H9 (cell line): ENCODE data around the gene KLHL7. TPM values are rescaled to one million over a fixed set of nuclear protein-coding genes. Genes with fewer than 3 reads are reported as not detected.

Experiments
- DNase-seq: peaks from one replicate; pipeline ENCODE4 v3.0.0-alpha.2; 2017
- H2AFZ ChIP-seq: one replicate; pipeline ENCODE4 v1.6.1; 2013; ENCODE audit warnings: mild to moderate bottlenecking, low read length, control low read depth, moderate library complexity
- H2AK5ac ChIP-seq: 2 replicates; pipeline ENCODE4 v1.6.1; 2013; ENCODE audit warnings: low read length, control low read depth, mixed read lengths; ENCODE audit not compliant: insufficient read length
- H2BK120ac ChIP-seq: one replicate; pipeline ENCODE4 v1.6.1; 2013; ENCODE audit warnings: low read depth, mild to moderate bottlenecking, low read length, control low read depth, inconsistent platforms; ENCODE audit not compliant: poor library complexity, severe bottlenecking
- H2BK12ac ChIP-seq: 2 replicates; pipeline ENCODE4 v1.6.1; 2013; ENCODE audit warnings: low read length, control low read depth, mixed read lengths, low read depth; ENCODE audit not compliant: insufficient read length
- H2BK15ac ChIP-seq: 2 replicates; pipeline ENCODE4 v1.6.1; 2013; ENCODE audit warnings: low read depth, low read length, control low read depth
- H2BK20ac ChIP-seq: one replicate; pipeline ENCODE4 v1.6.1; 2013; ENCODE audit warnings: low read depth, mild to moderate bottlenecking, low read length, control low read depth, inconsistent platforms; ENCODE audit not compliant: poor library complexity, severe bottlenecking
- H2BK5ac ChIP-seq: 2 replicates; pipeline ENCODE4 v1.6.1; 2013; ENCODE audit warnings: low read length, control low read depth, mixed read lengths; ENCODE audit not compliant: insufficient read length
- H3K14ac ChIP-seq: 2 replicates; pipeline ENCODE4 v1.6.1; 2013; ENCODE audit warnings: low read length, control low read depth; ENCODE audit not compliant: insufficient read depth
- H3K18ac ChIP-seq: 2 replicates; pipeline ENCODE4 v1.6.1; 2013; ENCODE audit warnings: low read depth, mild to moderate bottlenecking, mixed read lengths, low read length, control low read depth; ENCODE audit not compliant: insufficient read length
- H3K23ac ChIP-seq: 2 replicates; pipeline ENCODE4 v1.6.1; 2013; ENCODE audit warnings: low read length, control low read depth, mixed read lengths, low read depth; ENCODE audit not compliant: insufficient read length
- H3K23me2 ChIP-seq: 2 replicates; pipeline ENCODE4 v1.6.1; 2013; ENCODE audit warnings: low read depth, mild to moderate bottlenecking, mixed read lengths, low read length, control low read depth; ENCODE audit not compliant: insufficient read length, poor library complexity, severe bottlenecking
- H3K27ac ChIP-seq: 2 replicates; pipeline ENCODE4 v1.5.1; 2013; ENCODE audit warnings: low read length, control low read depth, mixed read lengths, low read depth; ENCODE audit not compliant: insufficient read length
- H3K27me3 ChIP-seq: 2 replicates; pipeline ENCODE4 v1.6.1; 2013; ENCODE audit warnings: low read length, control low read depth, inconsistent platforms; ENCODE audit not compliant: insufficient read depth
- H3K4ac ChIP-seq: 2 replicates; pipeline ENCODE4 v1.6.1; 2013; ENCODE audit warnings: low read depth, mild to moderate bottlenecking, control low read depth, inconsistent platforms, low read length, moderate library complexity
- H3K4me1 ChIP-seq: 2 replicates; pipeline ENCODE4 v1.6.1; 2013; ENCODE audit warnings: low read length, control low read depth, inconsistent platforms; ENCODE audit not compliant: insufficient read depth
- H3K4me2 ChIP-seq: 2 replicates; pipeline ENCODE4 v1.6.1; 2013; ENCODE audit warnings: low read length, control low read depth, mixed read lengths; ENCODE audit not compliant: insufficient read length, insufficient read depth
- H3K56ac ChIP-seq: 2 replicates; pipeline ENCODE4 v1.6.1; 2013; ENCODE audit warnings: low read depth, mild to moderate bottlenecking, mixed read lengths, low read length, control low read depth; ENCODE audit not compliant: insufficient read length
- H3K79me1 ChIP-seq: 2 replicates; pipeline ENCODE4 v1.6.1; 2013; ENCODE audit warnings: low read depth, mild to moderate bottlenecking, moderate library complexity, low read length, control low read depth, inconsistent platforms; ENCODE audit not compliant: insufficient read depth, poor library complexity, severe bottlenecking
- H3K79me2 ChIP-seq: 2 replicates; pipeline ENCODE4 v1.6.1; 2013; ENCODE audit warnings: low read length, control low read depth, inconsistent platforms; ENCODE audit not compliant: insufficient read depth
- H3K9ac ChIP-seq: 2 replicates; pipeline ENCODE4 v1.6.1; 2013; ENCODE audit warnings: low read length, control low read depth, mixed read lengths; ENCODE audit not compliant: insufficient read length; ENCODE audit errors: extremely low read depth
- H3K9me3 ChIP-seq: one replicate; pipeline ENCODE4 v1.6.1; 2013; ENCODE audit warnings: low read depth, low read length, inconsistent platforms; ENCODE audit not compliant: control insufficient read depth
- H3T11ph ChIP-seq: one replicate; pipeline ENCODE4 v1.6.1; 2013; ENCODE audit warnings: mild to moderate bottlenecking, low read length, control low read depth, inconsistent platforms
- H4K20me1 ChIP-seq: one replicate; pipeline ENCODE4 v1.6.1; 2013; ENCODE audit not compliant: control insufficient read depth, insufficient read length, insufficient read depth
- H4K5ac ChIP-seq: 2 replicates; pipeline ENCODE4 v1.6.1; 2013; ENCODE audit warnings: low read depth, mild to moderate bottlenecking, mixed read lengths, low read length, control low read depth; ENCODE audit not compliant: insufficient read length
- H4K8ac ChIP-seq: replicated peaks from 2 replicates; pipeline ENCODE4 v1.6.1; 2013; ENCODE audit warnings: low read length, control low read depth, mixed read lengths, low read depth; ENCODE audit not compliant: insufficient read length
- H4K91ac ChIP-seq: 2 replicates; pipeline ENCODE4 v1.6.1; 2013; ENCODE audit warnings: low read depth, mild to moderate bottlenecking, moderate library complexity, mixed read lengths, low read length, control low read depth; ENCODE audit not compliant: insufficient read length
- H3K27ac Mint-ChIP-seq, 3 experiments: 2 replicates in 2 of 3; 3 replicates in 1 of 3; pipeline ENCODE4 v1.8.0; 2020 to 2021; ENCODE audit warnings: mixed read lengths in 3 of 3, mild to moderate bottlenecking in 1 of 3, moderate library complexity in 1 of 3
- H3K27me3 Mint-ChIP-seq: 2 replicates; pipeline ENCODE4 v1.8.0; 2021; ENCODE audit warnings: low read depth, mild to moderate bottlenecking, moderate library complexity, mixed read lengths
- H3K36me3 Mint-ChIP-seq, 3 experiments: 2 replicates in 2 of 3; 3 replicates in 1 of 3; pipeline ENCODE4 v1.8.0; 2020 to 2021; ENCODE audit warnings: low read depth in 3 of 3, mixed read lengths in 3 of 3; ENCODE audit not compliant: insufficient read depth in 1 of 3
- H3K4me1 Mint-ChIP-seq, 2 experiments: 2 replicates each; pipeline ENCODE4 v1.8.0; 2020; ENCODE audit warnings: mixed read lengths in 2 of 2
- H3K4me3 Mint-ChIP-seq, 2 experiments: 2 replicates in 1 of 2; 3 replicates in 1 of 2; pipeline ENCODE4 v1.8.0; 2020 to 2021; ENCODE audit warnings: mild to moderate bottlenecking in 2 of 2, mixed read lengths in 2 of 2, moderate library complexity in 1 of 2
- H3K9me3 Mint-ChIP-seq, 2 experiments: 2 replicates in 1 of 2; 3 replicates in 1 of 2; pipeline ENCODE4 v1.8.0; 2020; ENCODE audit warnings: mild to moderate bottlenecking in 2 of 2, mixed read lengths in 2 of 2, moderate library complexity in 1 of 2
- CTCF ChIP-seq: fragments of 200-600 bp; sonication (generic); conservative IDR thresholded peaks from 3 replicates; pipeline ENCODE4 v1.8.0; 2021; ENCODE audit warnings: antibody characterized with exemption, mild to moderate bottlenecking
- WGBS: extraction: QIAGEN DNeasy Blood & Tissue Kit; methylation state at CpG from one replicate; pipeline ENCODE4 v1.1.7; 2013; ENCODE audit warnings: missing lambda C conversion rate, low lambda C conversion rate, mixed read lengths; ENCODE audit not compliant: insufficient read length; ENCODE audit errors: extremely low coverage; 5-methylcytosine and 5-hydroxymethylcytosine counted together
- total RNA-seq: library from RNA; stranded (reverse); gene quantifications from 2 replicates; pipeline ENCODE4 v1.2.1, GENCODE V29; 2021

KLHL7 gene
- total RNA-seq, 1 experiment from 2014 or later: 56.7 TPM

GRCh38 chr7:23207021-23207420, 101.4 kb downstream of the KLHL7 start:
- no peak overlapping the region for H3K4me3 Mint-ChIP-seq
- H3T11ph ChIP-seq: no peak overlapping the region
- H3K4me2 ChIP-seq: no peak overlapping the region
- no peak for DNase-seq
- H2AK5ac ChIP-seq: no peak overlapping the region
- H3K18ac ChIP-seq: no peak overlapping the region
- TF ChIP-seq CTCF: no peak
- no peak overlapping the region for H2AFZ ChIP-seq
- no peaks in the 10 kb centered on the region for H3K23me2 ChIP-seq
- H4K91ac ChIP-seq: no peak overlapping the region
- H2BK12ac ChIP-seq: no peak overlapping the region
- no peaks in the 10 kb centered on the region for H3K79me2 ChIP-seq
- H4K5ac ChIP-seq: no peak overlapping the region
- peaks cover 3 to 8% (median 3%) of the 10 kb centered on the region in 3 experiments; a peak in 4 of 7 replicates for H3K36me3 Mint-ChIP-seq
- H4K8ac ChIP-seq: no peak overlapping the region
- no peak overlapping the region for H3K56ac ChIP-seq
- H2BK20ac ChIP-seq: no peak overlapping the region
- H3K27ac ChIP-seq: no peak overlapping the region
- H3K4me1 ChIP-seq: no peaks in the 10 kb centered on the region
- H3K4ac ChIP-seq: no peak overlapping the region
- no peaks in the 10 kb centered on the region for H3K9me3 ChIP-seq
- no peaks in the 10 kb centered on the region for H4K20me1 ChIP-seq
- H3K9me3 Mint-ChIP-seq: no peaks in the 10 kb centered on the region
- no peak overlapping the region for H3K23ac ChIP-seq
- H3K27me3 Mint-ChIP-seq: no peaks in the 10 kb centered on the region
- no peak overlapping the region for H2BK15ac ChIP-seq
- no peak overlapping the region for H3K14ac ChIP-seq
- H3K79me1 ChIP-seq: no peaks in the 10 kb centered on the region
- no CpG with 5 or more reads among the region's 2 CpGs for WGBS
- H3K27ac Mint-ChIP-seq: no peak overlapping the region
- H3K4me1 Mint-ChIP-seq: peaks cover 0 to 4% of the 10 kb centered on the region in 2 experiments; a peak in 1 of 4 replicates
- no peaks in the 10 kb centered on the region for H3K27me3 ChIP-seq
- H3K9ac ChIP-seq: no peak overlapping the region
- H2BK120ac ChIP-seq: no peak overlapping the region
- H2BK5ac ChIP-seq: no peak overlapping the region
